Ishikawa (cell line): Measurements from ENCODE around the gene CHMP2A.
A peak's percentile ranks its signal among the peaks of the same experiment; 100 is the strongest.

Experiments used
- CEBPB ChIP-seq: IDR thresholded peaks from 2 replicates; pipeline ENCODE4 v1.6.1; 2012
- CREB1 ChIP-seq: IDR thresholded peaks from 2 replicates; pipeline ENCODE4 v1.6.1; 2012; ENCODE audit warnings: low read depth
- EGR1 ChIP-seq: IDR thresholded peaks from 2 replicates; pipeline ENCODE4 v1.6.1; 2012
- EP300 ChIP-seq: IDR thresholded peaks from 2 replicates; pipeline ENCODE4 v1.6.1; 2012; ENCODE audit warnings: borderline replicate concordance
- FOXM1 ChIP-seq: IDR thresholded peaks from 2 replicates; pipeline ENCODE4 v1.6.1; 2012; ENCODE audit warnings: low read depth, borderline replicate concordance
- MAX ChIP-seq: IDR thresholded peaks from 2 replicates; pipeline ENCODE4 v1.6.1; 2012
- NFIC ChIP-seq: IDR thresholded peaks from 2 replicates; pipeline ENCODE4 v1.6.1; 2012
- RAD21 ChIP-seq: IDR thresholded peaks from 2 replicates; pipeline ENCODE4 v1.6.1; 2012; ENCODE audit warnings: low read depth
- REST ChIP-seq: IDR thresholded peaks from 2 replicates; pipeline ENCODE4 v1.6.1; 2012; ENCODE audit warnings: low read depth, mild to moderate bottlenecking
- TAF1 ChIP-seq: IDR thresholded peaks from 2 replicates; pipeline ENCODE4 v1.6.1; 2012; ENCODE audit warnings: low read depth, mild to moderate bottlenecking
- TCF12 ChIP-seq: IDR thresholded peaks from 2 replicates; pipeline ENCODE4 v1.6.1; 2012; ENCODE audit warnings: low read depth
- TEAD4 ChIP-seq: IDR thresholded peaks from 2 replicates; pipeline ENCODE4 v1.6.1; 2012
- YY1 ChIP-seq: IDR thresholded peaks from 2 replicates; pipeline ENCODE4 v1.6.1; 2012; ENCODE audit warnings: low read depth
- ZBTB7A ChIP-seq: IDR thresholded peaks from 2 replicates; pipeline ENCODE4 v1.6.1; 2012; ENCODE audit warnings: low read depth
- TF ChIP-seq, protein P1 (sequence below): IDR thresholded peaks from 2 replicates; pipeline ENCODE4 v1.6.1; 2012

CHMP2A gene

DNA sequence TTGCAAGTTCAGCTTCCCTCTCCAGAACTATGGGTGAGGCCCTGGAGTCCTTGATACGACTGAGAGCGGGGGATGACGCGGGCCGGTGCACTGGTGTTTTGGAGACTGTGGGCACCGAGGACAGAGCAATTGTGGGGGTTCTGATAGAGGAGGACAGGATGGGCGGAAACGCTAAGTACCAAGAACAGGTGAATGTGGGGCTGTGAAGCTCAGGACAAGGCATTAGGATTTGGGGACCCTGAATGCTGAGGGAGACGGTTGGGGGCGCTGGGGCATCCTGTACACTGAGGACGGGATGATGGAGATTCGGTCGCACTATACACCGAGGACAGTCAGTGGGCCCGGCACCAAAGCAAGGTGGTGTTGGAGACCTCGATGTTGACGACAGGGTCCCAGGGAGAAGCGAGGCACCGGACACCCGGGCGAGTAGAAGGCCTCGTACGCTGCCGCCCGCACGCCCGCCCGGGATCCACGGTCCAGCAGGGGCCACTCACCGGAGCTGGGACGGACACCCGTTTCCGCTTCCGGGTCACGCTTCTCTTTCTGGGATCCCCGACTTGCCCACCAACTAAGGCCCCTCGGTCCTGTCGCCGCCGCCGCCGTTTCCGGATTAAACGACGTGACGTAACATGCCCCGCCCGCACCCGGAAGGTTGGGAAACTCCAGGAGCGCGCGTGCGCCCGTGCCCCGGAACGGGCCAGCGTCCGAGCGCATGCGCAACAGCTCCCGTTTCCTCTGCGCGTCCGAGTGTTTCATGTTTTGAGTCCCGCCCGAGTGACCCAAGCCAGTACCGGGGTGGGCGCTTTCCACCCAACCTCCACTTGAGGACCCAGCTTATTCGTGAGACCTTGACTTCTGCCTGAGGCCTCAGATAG, at the start of gene CHMP2A:
TSS of gene CHMP2A (minus strand) at position 612 of the 875 bp plus-strand sequence. CDS start 893 bp downstream, outside the sequence.
- TF ChIP-seq EP300 (peak; percentile 51; the same call in 1 of the 2 replicates), ZBTB7A (peak; percentile 87), NFIC (0 out of 2 replicates have a peak, but pooled peaks have one; percentile 17), EGR1 (no peak), TEAD4 (peak; percentile 48), TCF12 (peak; percentile 79; the same call in 1 of the 2 replicates), TAF1 (peak; percentile 69), FOXM1 (no peak), YY1 (peak; percentile 70), REST (no peak), CREB1 (peak; percentile 79), CEBPB (peak; percentile 89), MAX (peak; percentile 52)
- TF ChIP-seq, protein P1, sequence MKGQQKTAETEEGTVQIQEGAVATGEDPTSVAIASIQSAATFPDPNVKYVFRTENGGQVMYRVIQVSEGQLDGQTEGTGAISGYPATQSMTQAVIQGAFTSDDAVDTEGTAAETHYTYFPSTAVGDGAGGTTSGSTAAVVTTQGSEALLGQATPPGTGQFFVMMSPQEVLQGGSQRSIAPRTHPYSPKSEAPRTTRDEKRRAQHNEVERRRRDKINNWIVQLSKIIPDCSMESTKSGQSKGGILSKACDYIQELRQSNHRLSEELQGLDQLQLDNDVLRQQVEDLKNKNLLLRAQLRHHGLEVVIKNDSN = peak; percentile 54

DNA sequence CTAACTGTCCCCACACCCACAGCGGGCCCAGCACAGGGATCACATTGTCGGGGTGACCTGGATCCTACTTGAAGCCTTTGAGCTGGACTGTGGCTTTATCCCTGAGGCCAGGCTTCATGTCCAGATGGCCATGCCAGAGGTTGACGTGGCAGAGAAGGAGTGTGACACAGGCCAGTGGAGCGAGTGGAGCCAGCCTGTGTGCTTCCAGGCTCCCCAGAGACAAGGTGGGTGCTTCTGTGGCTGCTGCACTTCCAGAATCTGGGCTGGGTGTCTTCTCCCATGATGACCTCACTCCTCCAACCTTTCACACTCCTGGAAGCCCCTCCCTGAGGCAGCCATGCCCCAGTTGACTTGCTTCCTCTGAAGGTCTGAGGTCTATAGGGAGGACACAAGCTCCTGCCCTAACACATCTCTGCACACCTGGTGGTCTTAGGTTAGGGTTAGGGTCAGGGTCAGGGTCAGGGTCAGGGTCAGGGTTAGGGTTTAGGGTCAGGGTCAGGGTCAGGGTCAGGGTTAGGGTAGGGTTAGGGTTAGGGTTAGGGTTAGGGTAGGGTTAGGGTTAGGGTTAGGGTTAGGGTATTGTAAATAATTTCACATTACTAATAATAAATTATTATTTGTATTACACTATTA, 31.3 kb upstream of the CHMP2A start:
- no peak for TF ChIP-seq YY1
- TF ChIP-seq RAD21 = no peak
- no peak for TF ChIP-seq EP300
- TF ChIP-seq CEBPB = no peak
- TF ChIP-seq, protein P1 = no peak
- no peak for TF ChIP-seq MAX
- no peak for TF ChIP-seq TCF12

GRCh38 chr19:58585442-58586132, 30.7 kb upstream of the CHMP2A start:
- TF ChIP-seq ZBTB7A = no peak
- no peak for TF ChIP-seq TCF12
- TF ChIP-seq TEAD4 = no peak
- TF ChIP-seq TAF1 = no peak
- no peak for TF ChIP-seq REST
- no peak for TF ChIP-seq RAD21
- TF ChIP-seq EP300 = no peak
- TF ChIP-seq, protein P1 = no peak
- TF ChIP-seq FOXM1 = no peak
- no peak for TF ChIP-seq NFIC
- no peak for TF ChIP-seq CEBPB
- TF ChIP-seq CREB1 = no peak
- no peak for TF ChIP-seq EGR1
- TF ChIP-seq YY1 = no peak
- TF ChIP-seq MAX = no peak
